RWPE1 (cell line): ENCODE measurements around the gene CUBN.
A peak's percentile ranks its signal among the peaks of the same experiment; 100 is the strongest.

Source experiments
- CTCF ChIA-PET: fragments of 350-600 bp; sonication (Branson Sonifier 250); formaldehyde crosslinking; extraction: SDS; loops from one replicate; lab custom pipeline; 2021; lab: Yijun Ruan, JAX
- POLR2A ChIA-PET: fragments of 400-600 bp; formaldehyde crosslinking; extraction: SDS; loops from one replicate; lab custom pipeline; 2020; ENCODE audit warnings: antibody characterized with exemption; ENCODE audit not compliant: low non-redundant PET; lab: Yijun Ruan, JAX
- DNase-seq: peaks from one replicate; pipeline ENCODE4 v3.0.0; 2012; ENCODE audit warnings: low spot score
- H3K27ac ChIP-seq: fragments of 450-650 bp; 2 replicates; pipeline ENCODE4 v1.5.1; 2017
- TF ChIP-seq, protein P1 (sequence below): fragments of 450-650 bp; conservative IDR thresholded peaks from 2 replicates; pipeline ENCODE4 v1.5.1; 2017; ENCODE audit warnings: low read depth, mild to moderate bottlenecking

CUBN gene

DNA sequence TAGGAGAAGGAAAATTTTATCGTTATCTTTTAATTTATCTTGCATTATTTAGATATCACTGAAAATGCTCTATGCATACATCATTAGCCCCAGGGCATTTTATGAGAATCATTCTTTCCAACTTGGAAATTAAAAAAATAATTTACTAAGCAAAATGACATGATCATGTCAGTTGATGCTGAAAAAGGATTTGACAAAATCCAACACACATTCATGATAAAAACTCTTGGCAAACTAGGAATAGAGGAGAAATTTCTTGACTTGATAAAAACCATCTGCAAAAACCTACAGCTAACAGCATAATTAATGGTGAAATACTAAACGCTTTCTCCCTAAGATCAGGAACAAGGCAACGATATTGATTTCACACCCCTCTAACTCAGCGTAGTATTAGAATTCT is 272.2 kb downstream of the CUBN start:
- ChIA-PET POLR2A (no interaction called here), CTCF (interaction anchor here (0.7 kb wide), 1 partner anchor 410 kb away, joined by 3 read pairs; no protein-coding TSS in a partner anchor)
- H3K27ac ChIP-seq: no peak overlapping the region
- TF ChIP-seq, protein P1, sequence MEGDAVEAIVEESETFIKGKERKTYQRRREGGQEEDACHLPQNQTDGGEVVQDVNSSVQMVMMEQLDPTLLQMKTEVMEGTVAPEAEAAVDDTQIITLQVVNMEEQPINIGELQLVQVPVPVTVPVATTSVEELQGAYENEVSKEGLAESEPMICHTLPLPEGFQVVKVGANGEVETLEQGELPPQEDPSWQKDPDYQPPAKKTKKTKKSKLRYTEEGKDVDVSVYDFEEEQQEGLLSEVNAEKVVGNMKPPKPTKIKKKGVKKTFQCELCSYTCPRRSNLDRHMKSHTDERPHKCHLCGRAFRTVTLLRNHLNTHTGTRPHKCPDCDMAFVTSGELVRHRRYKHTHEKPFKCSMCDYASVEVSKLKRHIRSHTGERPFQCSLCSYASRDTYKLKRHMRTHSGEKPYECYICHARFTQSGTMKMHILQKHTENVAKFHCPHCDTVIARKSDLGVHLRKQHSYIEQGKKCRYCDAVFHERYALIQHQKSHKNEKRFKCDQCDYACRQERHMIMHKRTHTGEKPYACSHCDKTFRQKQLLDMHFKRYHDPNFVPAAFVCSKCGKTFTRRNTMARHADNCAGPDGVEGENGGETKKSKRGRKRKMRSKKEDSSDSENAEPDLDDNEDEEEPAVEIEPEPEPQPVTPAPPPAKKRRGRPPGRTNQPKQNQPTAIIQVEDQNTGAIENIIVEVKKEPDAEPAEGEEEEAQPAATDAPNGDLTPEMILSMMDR: no peak
- no peak for DNase-seq

DNA sequence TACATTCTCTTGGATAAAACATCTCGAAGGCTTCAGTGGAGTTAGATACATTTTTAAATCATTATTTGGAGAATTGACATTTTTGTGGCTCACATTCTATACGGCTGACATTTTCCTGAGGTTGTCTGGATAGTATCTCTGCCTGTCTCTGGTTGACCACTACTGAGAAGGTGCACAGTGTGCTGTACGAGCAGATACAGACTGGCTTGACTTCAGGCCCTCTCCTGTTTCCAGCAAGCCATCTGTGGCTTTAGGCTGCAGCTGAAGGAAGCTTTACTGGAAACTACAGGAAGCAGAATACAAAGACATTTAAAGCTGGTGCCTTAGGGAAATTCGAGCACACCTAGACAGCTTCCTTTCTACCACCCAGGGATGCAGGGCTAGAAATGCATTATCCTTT is 273.0 kb downstream of the CUBN start:
- ChIA-PET POLR2A (no interaction called here), CTCF (no interaction called here)
- no peak overlapping the region for H3K27ac ChIP-seq
- TF ChIP-seq, protein P1: no peak
- no peak for DNase-seq

DNA sequence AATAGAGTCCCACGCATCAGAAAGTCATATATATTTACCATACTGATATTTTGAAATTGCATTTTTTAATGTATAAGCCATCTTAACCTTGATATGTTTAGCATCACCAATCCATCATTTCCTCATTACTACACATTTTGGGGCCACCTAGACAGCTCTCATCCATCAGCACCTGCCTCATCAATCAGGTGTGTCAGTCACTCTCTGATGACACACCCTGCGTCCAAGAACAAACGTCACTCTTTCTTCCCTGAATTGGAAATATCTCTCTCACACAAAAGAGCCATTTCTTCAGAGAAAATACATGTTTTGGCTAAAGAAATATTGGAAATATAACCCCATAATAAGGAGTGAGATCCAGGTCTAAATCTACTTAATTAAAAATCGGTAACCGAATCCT is 273.5 kb downstream of the CUBN start:
- TF ChIP-seq, protein P1: no peak
- POLR2A ChIA-PET: no interaction called here
- peak; percentile 53 for DNase-seq
- H3K27ac ChIP-seq: no peak overlapping the region
- CTCF ChIA-PET: no interaction called here

DNA sequence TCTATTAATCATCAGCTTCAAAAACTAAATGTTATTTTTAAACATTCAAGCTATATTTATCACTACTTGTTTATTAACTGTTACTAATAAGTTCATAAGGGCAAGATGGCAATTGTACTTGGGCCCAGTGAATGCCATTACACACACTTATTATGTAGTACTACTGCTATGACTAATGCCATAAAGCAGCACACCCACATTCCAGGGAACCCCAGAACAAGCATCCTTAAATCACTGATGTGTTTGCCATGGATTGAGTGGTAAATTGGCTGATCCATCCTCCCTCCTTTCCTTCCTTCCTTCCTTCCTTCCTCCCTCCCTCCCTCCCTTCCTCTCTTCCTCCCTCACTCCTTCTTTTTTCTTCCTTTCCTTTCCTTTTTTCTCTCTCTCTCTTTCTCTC is 275.0 kb downstream of the CUBN start:
- TF ChIP-seq, protein P1: no peak
- DNase-seq: peak; percentile 38
- POLR2A ChIA-PET: no interaction called here
- CTCF ChIA-PET: no interaction called here
- H3K27ac ChIP-seq: no peak overlapping the region

- TF ChIP-seq, protein P1: no peak
- no peak overlapping the region for H3K27ac ChIP-seq
- POLR2A ChIA-PET: no interaction called here
- DNase-seq: no peak
- CTCF ChIA-PET: no interaction called here
These were observed 275.8 kb downstream of the CUBN start for GRCh38 chr10:16853809-16854208.

GRCh38 chr10:16853201-16853600 is 276.4 kb downstream of the CUBN start:
- TF ChIP-seq, protein P1: no peak
- H3K27ac ChIP-seq: no peak overlapping the region
- CTCF ChIA-PET: no interaction called here
- POLR2A ChIA-PET: no interaction called here
- no peak for DNase-seq

DNA sequence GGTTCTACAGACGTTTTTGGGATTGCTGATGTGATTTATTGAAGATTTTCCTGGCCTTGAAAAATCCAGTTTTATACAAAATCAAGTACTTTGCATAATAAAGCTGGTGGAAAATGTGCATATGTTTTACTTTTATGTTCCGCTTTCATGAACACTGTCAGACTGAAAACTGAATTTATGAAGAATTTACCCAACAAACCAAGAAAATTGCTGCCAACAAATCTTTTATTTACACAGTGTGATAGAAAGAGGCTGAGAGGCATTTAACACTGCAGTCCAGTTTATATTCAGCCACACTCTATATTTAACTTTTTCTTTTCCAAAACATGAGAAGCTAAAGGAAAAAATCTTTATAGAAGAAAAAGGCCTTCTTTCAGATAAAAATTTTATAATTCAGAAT is 277.0 kb downstream of the CUBN start:
- no peak overlapping the region for H3K27ac ChIP-seq
- no peak for DNase-seq
- TF ChIP-seq, protein P1: no peak
- POLR2A ChIA-PET: no interaction called here
- CTCF ChIA-PET: no interaction called here
